Astrocyte (in vitro differentiated cells and primary cell): ENCODE data around the gene ATP8B4. TPM values are rescaled to one million over a fixed set of nuclear protein-coding genes. Genes with fewer than 3 reads are reported as not detected.

ENCODE experiments used
- DNase-seq: peaks from one replicate; pipeline ENCODE4 v3.0.0-alpha.2; 2010; ENCODE audit warnings: low read depth
- FAIRE-seq: peaks from 2 replicates; lab custom pipeline; 2011; peaks lifted over from hg19 to GRCh38; lab: Jason Lieb, UNC
- H2AFZ ChIP-seq: 2 replicates; pipeline ENCODE4 v1.6.0; 2012; ENCODE audit warnings: low read depth, low read length, inconsistent platforms
- H3K27ac ChIP-seq: 2 replicates; pipeline ENCODE4 v1.5.1; 2011; ENCODE audit warnings: low read depth, low read length, inconsistent platforms
- H3K27me3 ChIP-seq: 2 replicates; pipeline ENCODE4 v1.6.0; 2011; ENCODE audit warnings: low read length, inconsistent platforms; ENCODE audit not compliant: insufficient read depth
- H3K36me3 ChIP-seq: 2 replicates; pipeline ENCODE4 v1.5.1; 2011; ENCODE audit warnings: low read length, inconsistent platforms; ENCODE audit not compliant: insufficient read depth
- H3K4me1 ChIP-seq: 2 replicates; pipeline ENCODE4 v1.5.1; 2011; ENCODE audit warnings: low read length, inconsistent platforms; ENCODE audit not compliant: insufficient read depth
- H3K4me2 ChIP-seq: 2 replicates; pipeline ENCODE4 v1.6.0; 2012; ENCODE audit warnings: low read length, inconsistent platforms
- H3K4me3 ChIP-seq: 2 replicates; pipeline ENCODE4 v1.5.1; 2011; ENCODE audit warnings: low read depth, mild to moderate bottlenecking, low read length, inconsistent platforms; ENCODE audit not compliant: insufficient read depth
- H3K79me2 ChIP-seq: 2 replicates; pipeline ENCODE4 v1.6.0; 2012; ENCODE audit warnings: mild to moderate bottlenecking, low read length, inconsistent platforms; ENCODE audit not compliant: insufficient read depth
- H3K9ac ChIP-seq: 2 replicates; pipeline ENCODE4 v1.6.0; 2012; ENCODE audit warnings: mild to moderate bottlenecking, low read length, inconsistent platforms
- H3K9me3 ChIP-seq: 2 replicates; pipeline ENCODE4 v1.5.1; 2012; ENCODE audit warnings: low read depth, mild to moderate bottlenecking, low read length, inconsistent platforms; ENCODE audit not compliant: insufficient read depth
- H4K20me1 ChIP-seq: 2 replicates; pipeline ENCODE4 v1.6.0; 2012; ENCODE audit warnings: low read length, inconsistent platforms; ENCODE audit not compliant: insufficient read depth
- H3K27ac Mint-ChIP-seq: one replicate; pipeline ENCODE4 v1.8.0; 2021; ENCODE audit warnings: mild to moderate bottlenecking, mixed read lengths; ENCODE audit not compliant: unreplicated experiment
- H3K27me3 Mint-ChIP-seq: one replicate; pipeline ENCODE4 v1.8.0; 2021; ENCODE audit warnings: low read depth, mixed read lengths; ENCODE audit not compliant: unreplicated experiment
- H3K36me3 Mint-ChIP-seq: one replicate; pipeline ENCODE4 v1.8.0; 2021; ENCODE audit warnings: low read depth, mixed read lengths; ENCODE audit not compliant: unreplicated experiment
- H3K4me1 Mint-ChIP-seq: one replicate; pipeline ENCODE4 v1.8.0; 2021; ENCODE audit warnings: low read depth, mixed read lengths; ENCODE audit not compliant: unreplicated experiment
- H3K4me3 Mint-ChIP-seq: one replicate; pipeline ENCODE4 v1.8.0; 2021; ENCODE audit warnings: mild to moderate bottlenecking, moderate library complexity, mixed read lengths; ENCODE audit not compliant: unreplicated experiment
- H3K9me3 Mint-ChIP-seq: one replicate; pipeline ENCODE4 v1.8.0; 2021; ENCODE audit warnings: mild to moderate bottlenecking, mixed read lengths; ENCODE audit not compliant: unreplicated experiment
- CTCF ChIP-seq: IDR thresholded peaks from 2 replicates; pipeline ENCODE4 v1.5.1; 2011; ENCODE audit warnings: low read depth, mild to moderate bottlenecking, inconsistent platforms, low read length, moderate library complexity; ENCODE audit not compliant: insufficient read depth
- EZH2 ChIP-seq: IDR thresholded peaks from 2 replicates; pipeline ENCODE4 v1.6.1; 2012; ENCODE audit warnings: mild to moderate bottlenecking, low read length, inconsistent platforms; ENCODE audit not compliant: insufficient read depth
- total RNA-seq: library from RNA; stranded (reverse); gene quantifications from 2 replicates; pipeline ENCODE4 v1.2.1, GENCODE V29; 2021

The ATP8B4 gene
- total RNA-seq, 1 donor from 2014 or later, result 0.23 TPM

GRCh38 chr15:50120729-50121128 lies 1.7 kb upstream of the ATP8B4 start:
- H3K4me3 ChIP-seq, result no peak overlapping the region
- H3K27ac ChIP-seq, result no peak overlapping the region
- no peak overlapping the region for H3K4me2 ChIP-seq
- Mint-ChIP-seq H3K27me3 (no peaks in the 10 kb centered on the region), H3K4me3 (no peak overlapping the region), H3K27ac (no peak overlapping the region), H3K4me1 (peaks cover 2% of the 10 kb centered on the region), H3K9me3 (no peaks in the 10 kb centered on the region), H3K36me3 (no peaks in the 10 kb centered on the region)
- H3K4me1 ChIP-seq, result no peaks in the 10 kb centered on the region
- no peaks in the 10 kb centered on the region for H4K20me1 ChIP-seq
- no peak for FAIRE-seq
- no peak for TF ChIP-seq CTCF
- DNase-seq, result no peak
- H3K27me3 ChIP-seq, result no peaks in the 10 kb centered on the region
- no peaks in the 10 kb centered on the region for H3K79me2 ChIP-seq
- H3K9me3 ChIP-seq, result no peaks in the 10 kb centered on the region
- no peak overlapping the region for H2AFZ ChIP-seq
- H3K36me3 ChIP-seq, result no peaks in the 10 kb centered on the region
- H3K9ac ChIP-seq, result no peak overlapping the region

GRCh38 chr15:50117431-50118027 lies 1.5 kb downstream of the ATP8B4 start:
- Histone ChIP-seq H3K4me1 (no peaks in the 10 kb centered on the region), H3K4me3 (no peak overlapping the region), H3K9ac (no peak overlapping the region), H3K36me3 (no peaks in the 10 kb centered on the region), H3K79me2 (no peaks in the 10 kb centered on the region), H3K9me3 (no peaks in the 10 kb centered on the region), H3K27me3 (no peaks in the 10 kb centered on the region), H4K20me1 (no peaks in the 10 kb centered on the region), H3K4me2 (no peak overlapping the region), H3K27ac (no peak overlapping the region), H2AFZ (no peak overlapping the region)
- no peaks in the 10 kb centered on the region for H3K36me3 Mint-ChIP-seq
- TF ChIP-seq EZH2 (no peak), CTCF (no peak)
- no peaks in the 10 kb centered on the region for H3K9me3 Mint-ChIP-seq
- H3K4me1 Mint-ChIP-seq, result peaks cover 2% of the 10 kb centered on the region
- no peak overlapping the region for H3K27ac Mint-ChIP-seq
- no peak for FAIRE-seq
- H3K4me3 Mint-ChIP-seq, result no peak overlapping the region
- no peak for DNase-seq
- H3K27me3 Mint-ChIP-seq, result no peaks in the 10 kb centered on the region

- H4K20me1 ChIP-seq, result no peaks in the 10 kb centered on the region
- no peaks in the 10 kb centered on the region for H3K79me2 ChIP-seq
- H3K4me1 Mint-ChIP-seq, result peaks cover 2% of the 10 kb centered on the region
- H3K4me2 ChIP-seq, result no peak overlapping the region
- H3K9ac ChIP-seq, result no peak overlapping the region
- H3K27ac Mint-ChIP-seq, result no peak overlapping the region
- H3K4me3 Mint-ChIP-seq, result no peak overlapping the region
- FAIRE-seq (no peak), DNase-seq (no peak)
- no peaks in the 10 kb centered on the region for H3K27me3 ChIP-seq
- no peak overlapping the region for H2AFZ ChIP-seq
- H3K4me3 ChIP-seq, result no peak overlapping the region
- no peaks in the 10 kb centered on the region for H3K27me3 Mint-ChIP-seq
- H3K9me3 ChIP-seq, result no peaks in the 10 kb centered on the region
- H3K4me1 ChIP-seq, result no peaks in the 10 kb centered on the region
- H3K9me3 Mint-ChIP-seq, result peaks cover 2% of the 10 kb centered on the region
- no peaks in the 10 kb centered on the region for H3K36me3 Mint-ChIP-seq
- TF ChIP-seq CTCF, result no peak
- no peak for TF ChIP-seq EZH2
- H3K36me3 ChIP-seq, result no peaks in the 10 kb centered on the region
- no peak overlapping the region for H3K27ac ChIP-seq
Observed at GRCh38 chr15:50116477-50116876, 2.6 kb downstream of the ATP8B4 start.
